HG03095 (cell line): ENCODE measurements around the gene HFM1.
A peak's percentile ranks its signal among the peaks of the same experiment; 100 is the strongest.
"Not testable (repeated sequence)": the region's sequence is repeated elsewhere in the genome, so short reads cannot be mapped to it uniquely, and the experiment has no call there.

Experiments used
- ATAC-seq: cut with Tn5 transposase; IDR thresholded peaks from one replicate; pipeline ENCODE4 v1.9.1; 2021; ENCODE audit warnings: moderate library complexity; ENCODE audit not compliant: unreplicated experiment

Gene HFM1

GRCh38 chr1:91349524-91349923 lies 55.1 kb downstream of the HFM1 start:
- ATAC-seq: no peak

- ATAC-seq: no peak
Observed at GRCh38 chr1:91346824-91347223, 57.8 kb downstream of the HFM1 start.

- no peak for ATAC-seq
Observed at GRCh38 chr1:91345395-91346005, 59.1 kb downstream of the HFM1 start.

GRCh38 chr1:91338501-91338900 lies 66.1 kb downstream of the HFM1 start:
- ATAC-seq: no peak

GRCh38 chr1:91335603-91336002 lies 69.0 kb downstream of the HFM1 start:
- ATAC-seq: no peak

GRCh38 chr1:91334856-91335255 lies 69.8 kb downstream of the HFM1 start:
- ATAC-seq: no peak

- ATAC-seq: no peak
Observed at GRCh38 chr1:91325456-91325855, 79.2 kb downstream of the HFM1 start.

GRCh38 chr1:91314643-91315042 lies 90.0 kb downstream of the HFM1 start:
- ATAC-seq: no peak

- ATAC-seq: no peak
Observed at GRCh38 chr1:91311672-91312071, 93.0 kb downstream of the HFM1 start.

- no peak for ATAC-seq
Observed at GRCh38 chr1:91308544-91308943, 96.1 kb downstream of the HFM1 start.

GRCh38 chr1:91307784-91308409 lies 96.7 kb downstream of the HFM1 start:
- no peak for ATAC-seq

- ATAC-seq: no peak
Observed at GRCh38 chr1:91303165-91303564, 101.5 kb downstream of the HFM1 start.

- ATAC-seq: not testable (repeated sequence)
Observed at GRCh38 chr1:91288843-91289553, 115.6 kb downstream of the HFM1 start.

- not testable (repeated sequence) for ATAC-seq
Observed at GRCh38 chr1:91286962-91287317, 117.7 kb downstream of the HFM1 start.

- ATAC-seq: not testable (repeated sequence)
Observed at GRCh38 chr1:91286259-91286961, 118.2 kb downstream of the HFM1 start.

- no peak for ATAC-seq
Observed at GRCh38 chr1:91283421-91283726, 121.3 kb downstream of the HFM1 start.

GRCh38 chr1:91282695-91283420 lies 121.8 kb downstream of the HFM1 start:
- peak; percentile 65 for ATAC-seq

GRCh38 chr1:91281782-91282181 lies 122.9 kb downstream of the HFM1 start:
- no peak for ATAC-seq

GRCh38 chr1:91278754-91279153 lies 125.9 kb downstream of the HFM1 start:
- no peak for ATAC-seq

GRCh38 chr1:91273875-91274274 lies 130.8 kb downstream of the HFM1 start:
- ATAC-seq: no peak

GRCh38 chr1:91261655-91262054 lies 143.0 kb downstream of the HFM1 start:
- no peak for ATAC-seq
